Measurements from ENCODE around the gene PRTFDC1.
"Not testable (repeated sequence)": the region's sequence is repeated elsewhere in the genome, so short reads cannot be mapped to it uniquely, and the experiment has no call there.

The PRTFDC1 gene

GRCh38 chr10:24844742-24845141 lies 107.7 kb downstream of the PRTFDC1 start:
- no peak overlapping the region for H3K27ac Mint-ChIP-seq
- DNase-seq: no peak
- no peak for TF ChIP-seq CTCF (IDR thresholded peaks at IDR 0.05)
- H3K4me3 Mint-ChIP-seq: no peak overlapping the region
- H3K27me3 Mint-ChIP-seq (ENCODE audit: low read depth, poor library complexity): no peaks in the 10 kb centered on the region
- no peaks in the 10 kb centered on the region for H3K9me3 Mint-ChIP-seq
- no peaks in the 10 kb centered on the region for H3K4me1 Mint-ChIP-seq
- H3K36me3 Mint-ChIP-seq (ENCODE audit: low read depth): no peaks in the 10 kb centered on the region

DNA sequence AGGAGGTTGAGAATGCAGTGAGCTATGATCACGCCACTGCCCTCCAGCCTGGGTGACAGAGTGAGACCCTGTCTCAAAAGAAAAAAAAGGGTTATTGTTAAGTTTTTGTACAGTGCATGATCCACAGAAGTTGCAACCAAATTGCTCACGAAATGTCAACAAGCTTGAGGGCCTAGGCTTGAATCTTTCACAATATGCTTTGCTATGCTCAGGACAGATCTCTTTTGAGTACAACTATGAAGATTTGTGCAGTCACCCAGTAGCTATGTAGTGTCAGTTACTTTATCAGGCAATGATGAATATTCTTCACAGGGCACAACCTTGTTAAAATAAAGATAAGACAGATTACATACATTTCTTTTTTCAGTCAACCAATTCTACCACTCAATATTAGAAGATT lies 109.2 kb downstream of the PRTFDC1 start:
- Mint-ChIP-seq H3K27me3 (ENCODE audit: low read depth, poor library complexity) (no peaks in the 10 kb centered on the region), H3K36me3 (ENCODE audit: low read depth) (no peaks in the 10 kb centered on the region), H3K9me3 (no peaks in the 10 kb centered on the region), H3K4me1 (no peaks in the 10 kb centered on the region), H3K27ac (no peak overlapping the region), H3K4me3 (no peak overlapping the region)
- no peak for DNase-seq
- TF ChIP-seq CTCF (IDR thresholded peaks at IDR 0.05): no peak

DNA sequence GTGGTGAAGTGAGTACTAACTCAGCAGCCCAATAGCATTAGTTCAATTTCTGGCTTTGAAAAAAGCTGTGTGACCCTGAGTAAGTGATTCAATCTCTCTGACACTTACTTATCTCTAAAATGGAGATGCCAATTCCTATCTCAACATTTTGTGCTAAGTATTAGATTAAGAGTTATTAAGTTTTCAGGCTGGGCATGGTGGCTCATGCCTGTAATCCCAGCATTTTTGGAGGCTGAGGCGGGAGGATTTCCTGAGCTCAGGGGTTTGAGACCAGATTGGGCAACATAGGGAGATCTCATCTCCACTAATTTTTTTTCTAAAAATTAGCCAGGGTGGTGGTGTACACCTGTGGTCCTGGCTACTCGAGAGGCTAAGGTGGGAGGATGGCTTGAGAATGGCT lies 109.5 kb downstream of the PRTFDC1 start:
- no peak for TF ChIP-seq CTCF (IDR thresholded peaks at IDR 0.05)
- no peaks in the 10 kb centered on the region for H3K36me3 Mint-ChIP-seq (ENCODE audit: low read depth)
- no peak overlapping the region for H3K4me3 Mint-ChIP-seq
- DNase-seq: no peak
- H3K4me1 Mint-ChIP-seq: no peaks in the 10 kb centered on the region
- no peak overlapping the region for H3K27ac Mint-ChIP-seq
- no peaks in the 10 kb centered on the region for H3K27me3 Mint-ChIP-seq (ENCODE audit: low read depth, poor library complexity)
- H3K9me3 Mint-ChIP-seq: peaks cover under 1% of the 10 kb centered on the region

- H3K27ac Mint-ChIP-seq: no peak overlapping the region
- DNase-seq: no peak
- peaks cover 14% of the 10 kb centered on the region for H3K9me3 Mint-ChIP-seq
- no peaks in the 10 kb centered on the region for H3K27me3 Mint-ChIP-seq (ENCODE audit: low read depth, poor library complexity)
- H3K4me3 Mint-ChIP-seq: no peak overlapping the region
- no peak for TF ChIP-seq CTCF (IDR thresholded peaks at IDR 0.05)
- H3K4me1 Mint-ChIP-seq: no peaks in the 10 kb centered on the region
- H3K36me3 Mint-ChIP-seq (ENCODE audit: low read depth): no peaks in the 10 kb centered on the region
These were observed 110.9 kb downstream of the PRTFDC1 start for GRCh38 chr10:24841530-24841929.

GRCh38 chr10:24840784-24841183 lies 111.6 kb downstream of the PRTFDC1 start:
- no peak overlapping the region for H3K4me3 Mint-ChIP-seq
- TF ChIP-seq CTCF (IDR thresholded peaks at IDR 0.05): no peak
- H3K4me1 Mint-ChIP-seq: no peaks in the 10 kb centered on the region
- no peaks in the 10 kb centered on the region for H3K27me3 Mint-ChIP-seq (ENCODE audit: low read depth, poor library complexity)
- peaks cover 5% of the 10 kb centered on the region for H3K36me3 Mint-ChIP-seq (ENCODE audit: low read depth)
- no peak for DNase-seq
- H3K9me3 Mint-ChIP-seq: peaks cover 21% of the 10 kb centered on the region
- H3K27ac Mint-ChIP-seq: no peak overlapping the region

DNA sequence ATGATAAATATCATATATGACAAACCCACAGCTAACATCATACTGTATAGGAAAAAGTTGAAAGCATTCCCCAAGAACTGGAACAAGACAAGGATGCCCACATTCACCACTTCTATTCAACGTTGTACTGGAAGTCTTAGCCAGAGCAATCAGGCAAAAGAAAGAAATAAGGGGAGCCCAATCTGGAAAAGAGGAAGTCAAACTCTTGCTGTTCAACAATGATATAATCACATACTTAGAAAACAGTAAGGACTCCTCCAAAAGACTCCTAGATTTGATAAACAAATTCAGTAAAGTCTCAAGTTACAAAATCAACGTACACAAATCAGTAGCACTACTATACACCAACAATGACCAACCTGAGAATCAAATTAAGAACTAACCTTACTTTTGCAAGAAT lies 114.6 kb downstream of the PRTFDC1 start:
- not testable (repeated sequence) for H3K36me3 Mint-ChIP-seq (ENCODE audit: low read depth); H3K4me3 Mint-ChIP-seq; H3K27me3 Mint-ChIP-seq (ENCODE audit: low read depth, poor library complexity); H3K4me1 Mint-ChIP-seq; H3K27ac Mint-ChIP-seq; DNase-seq
- H3K9me3 Mint-ChIP-seq: peaks cover 22% of the 10 kb centered on the region

Measured in nephron progenitor cell (in vitro differentiated cells).